ENCODE measurements around the gene GIMAP5. TPM values are rescaled to one million over a fixed set of nuclear protein-coding genes. Genes with fewer than 3 reads are reported as not detected.

GIMAP5 gene
- total and polyA plus RNA-seq, 9 of the 15 experiments (the other 6 are each of a cell fraction or from before 2014, with no cell fraction given): 0.35 TPM; not detected in 8

- Histone ChIP-seq H3K9me1 (ENCODE audit: control insufficient read depth, insufficient read depth, low read length) (no peaks in the 10 kb centered on the region), H3K27ac (ENCODE audit: extremely low read depth, low read depth, low read length) (no peak overlapping the region), H3K9me3 (replicated peaks; ENCODE audit: control insufficient read depth, insufficient read depth, low read depth, low read length) (no peaks in the 10 kb centered on the region), H3K79me2 (ENCODE audit: control insufficient read depth, insufficient read depth, low read length) (no peaks in the 10 kb centered on the region), H3K9ac (ENCODE audit: insufficient read depth in 1 of 2, low read depth in 2 of 2, low read length in 2 of 2) (no peak overlapping the region), H3K4me2 (ENCODE audit: insufficient read depth, low read length) (no peak overlapping the region), H3K27me3 (ENCODE audit: control insufficient read depth in 2 of 2, insufficient read depth in 2 of 2, low read length in 2 of 2) (peaks cover 4 to 8% of the 10 kb centered on the region in 2 experiments; a peak in 3 of 5 replicates), H3K4me3 (no peak overlapping the region), H2AFZ (ENCODE audit: low read depth, low read length) (no peak overlapping the region), H3K36me3 (ENCODE audit: control insufficient read depth, insufficient read depth, low read length) (no peaks in the 10 kb centered on the region), H3K4me1 (replicated peaks in 1 of 2; ENCODE audit: control insufficient read depth in 2 of 2, insufficient read depth in 2 of 2, low read length in 2 of 2) (no peaks in the 10 kb centered on the region), H4K20me1 (replicated peaks; ENCODE audit: control insufficient read depth, insufficient read depth, low read length) (no peaks in the 10 kb centered on the region)
- no peak for DNase-seq (ENCODE audit: extremely low read depth in 1 of 4, low spot score in 3 of 4)
- FAIRE-seq: no peak
- no TSS peak for BruUV-seq (replicated peaks)
- intact Hi-C loops (cut with micrococcal nuclease) (no loop called here), in situ Hi-C loops (cut with MboI) (loop anchor here (25.0 kb wide), 1 partner anchor 482 kb away; no protein-coding TSS in a partner anchor)
- 0% methylated on average over 4 of the region's 4 CpGs for WGBS (ENCODE audit: insufficient coverage, low coverage, missing lambda C conversion rate)
- ChIA-PET CTCF (ENCODE audit: low intra/inter-chr PET ratio) (no interaction called here), POLR2A (interaction anchor here (0.8 kb wide), 1 partner anchor 22 kb away, joined by 3 read pairs; no protein-coding TSS in a partner anchor)
- TF ChIP-seq PBX2 (CRISPR knock-in tag; IDR thresholded peaks at IDR 0.05; ENCODE audit: low read depth) (no peak), PBX2 (tag; conservative IDR thresholded peaks at IDR 0.05; ENCODE audit: low read depth) (no peak), TCF7L2 (IDR thresholded peaks at IDR 0.05; ENCODE audit: low read depth, low read length) (no peak), GABPB2 (CRISPR knock-in tag; conservative IDR thresholded peaks at IDR 0.05) (no peak), ELK1 (CRISPR knock-in tag; IDR thresholded peaks at IDR 0.05) (no peak), ATF1 (CRISPR knock-in tag; IDR thresholded peaks at IDR 0.05) (no peak), ATF1 (tag; IDR thresholded peaks at IDR 0.05) (no peak), HDAC1 (IDR thresholded peaks at IDR 0.05) (no peak), DMBX1 (CRISPR knock-in tag; IDR thresholded peaks at IDR 0.05; ENCODE audit: borderline replicate concordance) (no peak), ATF2 (CRISPR knock-in tag; IDR thresholded peaks at IDR 0.05) (no peak), TAF1 (IDR thresholded peaks at IDR 0.05; ENCODE audit: control insufficient read depth, extremely low read depth, insufficient read depth, low read length, severe bottlenecking) (no peak)
- ATAC-seq: no peak
Measured at GRCh38 chr7:150769768-150770167, 32.5 kb downstream of the GIMAP5 start.

All from K562 (cell line).